Brain microvascular endothelial cell (primary cell): ENCODE measurements around the gene SDHAF1.
A peak's percentile ranks its signal among the peaks of the same experiment; 100 is the strongest.
"Not testable (repeated sequence)": the region's sequence is repeated elsewhere in the genome, so short reads cannot be mapped to it uniquely, and the experiment has no call there.

ENCODE experiments used
- DNase-seq: peaks from one replicate; pipeline ENCODE4 v3.0.0-alpha.2; 2020
- H3K27ac ChIP-seq: fragments of 250-450 bp; sonication (Bioruptor Pico); 2 replicates; pipeline ENCODE4 v1.5.1; 2020; ENCODE audit warnings: mild to moderate bottlenecking, moderate library complexity
- H3K27me3 ChIP-seq: fragments of 250-450 bp; sonication (Bioruptor Pico); replicated peaks from 2 replicates; pipeline ENCODE4 v1.5.1; 2020; ENCODE audit warnings: mild to moderate bottlenecking
- H3K36me3 ChIP-seq: fragments of 250-450 bp; sonication (Bioruptor Pico); replicated peaks from 2 replicates; pipeline ENCODE4 v1.5.1; 2020; ENCODE audit warnings: mild to moderate bottlenecking
- H3K4me3 ChIP-seq: 2 replicates; pipeline ENCODE4 v1.5.1; 2011; ENCODE audit warnings: low read depth, mild to moderate bottlenecking, control low read depth, low read length, moderate library complexity
- CTCF ChIP-seq: IDR thresholded peaks from 2 replicates; pipeline ENCODE4 v1.5.1; 2011; ENCODE audit warnings: low read depth, mild to moderate bottlenecking, moderate library complexity, low read length, control low read depth, inconsistent platforms; ENCODE audit errors: missing control alignments
- in situ Hi-C: cut with HindIII; loops from 2 replicates; pipeline ENCODE4 v1.10.0; 2017; ENCODE audit warnings: low sequenced_read_pairs, low pct_ligation_motif_present

SDHAF1 gene

GRCh38 chr19:35975608-35976214 is 19.3 kb upstream of the SDHAF1 start:
- no peaks in the 10 kb centered on the region for H3K36me3 ChIP-seq
- no peak overlapping the region for H3K27ac ChIP-seq
- no peak for TF ChIP-seq CTCF
- DNase-seq, result no peak
- H3K4me3 ChIP-seq, result no peak overlapping the region
- in situ Hi-C loops, result no loop called here
- H3K27me3 ChIP-seq, result no peaks in the 10 kb centered on the region

- in situ Hi-C loops, result no loop called here
- DNase-seq, result no peak
Measured at GRCh38 chr19:35977446-35978222, 17.4 kb upstream of the SDHAF1 start.

GRCh38 chr19:35978271-35978670 is 16.7 kb upstream of the SDHAF1 start:
- H3K27me3 ChIP-seq, result no peaks in the 10 kb centered on the region
- H3K36me3 ChIP-seq, result no peaks in the 10 kb centered on the region
- TF ChIP-seq CTCF, result no peak
- no peak overlapping the region for H3K4me3 ChIP-seq
- H3K27ac ChIP-seq, result no peak overlapping the region
- no peak for DNase-seq
- in situ Hi-C loops, result no loop called here

More at GRCh38 chr19:35977446-35978222, 17.4 kb upstream of the SDHAF1 start:
- TF ChIP-seq CTCF, result peak; percentile 32
- Histone ChIP-seq H3K27ac (no peak overlapping the region), H3K36me3 (no peaks in the 10 kb centered on the region), H3K27me3 (no peaks in the 10 kb centered on the region), H3K4me3 (no peak overlapping the region)

GRCh38 chr19:35978832-35979365 is 16.1 kb upstream of the SDHAF1 start:
- Histone ChIP-seq H3K27ac (no peak overlapping the region), H3K4me3 (no peak overlapping the region), H3K36me3 (no peaks in the 10 kb centered on the region), H3K27me3 (no peaks in the 10 kb centered on the region)
- no peak for DNase-seq
- in situ Hi-C loops, result no loop called here
- no peak for TF ChIP-seq CTCF

GRCh38 chr19:35980997-35981396 is 14.0 kb upstream of the SDHAF1 start:
- DNase-seq, H3K4me3 ChIP-seq, H3K36me3 ChIP-seq, H3K27ac ChIP-seq, in situ Hi-C loops, H3K27me3 ChIP-seq: not testable (repeated sequence)

- Histone ChIP-seq H3K4me3 (no peak overlapping the region), H3K27me3 (peaks cover 14% of the 10 kb centered on the region), H3K36me3 (no peaks in the 10 kb centered on the region), H3K27ac (no peak overlapping the region)
- in situ Hi-C loops, result no loop called here
- no peak for DNase-seq
- TF ChIP-seq CTCF, result no peak
Measured at GRCh38 chr19:35983177-35983576, 11.8 kb upstream of the SDHAF1 start.
